Hematopoietic multipotent progenitor cell treated with erythropoietin and hydrocortisone succinate and interleukin-3 and kit ligand, for 6 days (in vitro differentiated cells): ENCODE data around the gene FOLR1.

ENCODE experiments used
- DNase-seq: peaks from one replicate; pipeline ENCODE4 v3.0.0-alpha.2; 2015

FOLR1 gene

GRCh38 chr11:72224564-72225410 lies 32.8 kb downstream of the FOLR1 start, which contains the start of gene INPPL1:
TSS of gene INPPL1 (plus strand) at chr11:72224767. CDS start at chr11:72224985, 218 bp downstream.
- peak; percentile 60 for DNase-seq

- DNase-seq = peak; percentile 51
Observed at GRCh38 chr11:72225411-72225951, 33.5 kb downstream of the FOLR1 start.

GRCh38 chr11:72226701-72227100 lies 34.8 kb downstream of the FOLR1 start:
- no peak for DNase-seq

GRCh38 chr11:72227316-72228228 lies 35.6 kb downstream of the FOLR1 start:
- no peak for DNase-seq

GRCh38 chr11:72228229-72228843 lies 36.4 kb downstream of the FOLR1 start:
- no peak for DNase-seq

- no peak for DNase-seq
Observed at GRCh38 chr11:72228844-72229231, 36.9 kb downstream of the FOLR1 start.

GRCh38 chr11:72229336-72229924 lies 37.5 kb downstream of the FOLR1 start:
- no peak for DNase-seq

- no peak for DNase-seq
Observed at GRCh38 chr11:72229925-72230763, 38.2 kb downstream of the FOLR1 start.

GRCh38 chr11:72230764-72231365 lies 38.9 kb downstream of the FOLR1 start:
- DNase-seq = no peak

- DNase-seq = no peak
Observed at GRCh38 chr11:72231396-72232259, 39.7 kb downstream of the FOLR1 start.

GRCh38 chr11:72232260-72233055 lies 40.5 kb downstream of the FOLR1 start:
- DNase-seq = no peak

- no peak for DNase-seq
Observed at GRCh38 chr11:72233056-72233772, 41.3 kb downstream of the FOLR1 start.

GRCh38 chr11:72233773-72234513 lies 42.0 kb downstream of the FOLR1 start:
- DNase-seq = no peak

GRCh38 chr11:72234514-72234830 lies 42.5 kb downstream of the FOLR1 start:
- DNase-seq = no peak

GRCh38 chr11:72234920-72235319 lies 43.0 kb downstream of the FOLR1 start:
- DNase-seq = no peak

GRCh38 chr11:72235351-72236057 lies 43.6 kb downstream of the FOLR1 start:
- DNase-seq = no peak

GRCh38 chr11:72236083-72236697 lies 44.2 kb downstream of the FOLR1 start:
- no peak for DNase-seq
